ENCODE results near the gene LPIN3. TPM values are rescaled to one million over a fixed set of nuclear protein-coding genes. Genes with fewer than 3 reads are reported as not detected.
A peak's percentile ranks its signal among the peaks of the same experiment; 100 is the strongest.

The LPIN3 gene
- polyA plus RNA-seq, 3 donors, result 0.01 TPM; not detected in 2

DNA sequence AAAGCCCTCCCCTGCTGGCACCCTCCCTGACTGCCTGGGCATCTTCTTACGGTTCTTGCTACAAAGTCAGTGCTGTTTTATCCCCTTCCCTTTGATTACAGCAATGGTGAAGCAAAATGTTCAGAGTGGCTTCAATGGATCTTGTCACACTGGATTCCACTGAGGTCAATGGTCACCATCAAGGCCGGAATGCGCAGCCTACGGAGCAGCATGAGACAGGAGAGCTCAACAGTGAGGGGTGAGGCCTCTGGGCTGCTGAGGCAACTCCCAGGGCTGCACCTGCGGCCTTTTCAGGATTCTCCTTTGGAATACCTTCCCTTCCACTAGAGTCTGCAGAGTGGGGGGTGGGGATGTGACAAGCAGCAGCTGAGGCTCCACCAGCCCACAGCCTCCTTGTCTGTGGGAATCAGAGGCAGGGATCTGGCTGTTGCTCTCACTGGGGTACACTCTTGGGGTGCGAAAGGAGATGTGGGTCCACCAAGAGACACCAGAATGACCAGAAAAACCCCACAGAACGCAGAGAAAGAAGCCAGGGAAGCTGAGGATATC is 66.3 kb downstream of the LPIN3 start:
- no peak for DNase-seq
- Mint-ChIP-seq H3K4me1 (peaks cover 18% of the 10 kb centered on the region), H3K4me3 (no peak overlapping the region), H3K36me3 (peaks cover 81 to 89% of the 10 kb centered on the region in 2 donors), H3K9me3 (no peaks in the 10 kb centered on the region), H3K27me3 (ENCODE audit: low read depth in 3 of 3) (peaks cover 0 to 8% (median 6%) of the 10 kb centered on the region in 3 donors), H3K27ac (peak overlapping the region in 1 of 7 donors; percentile 71)
- Histone ChIP-seq H3K36me3 (replicated peaks in 1 of 2; ENCODE audit: control insufficient read depth in 1 of 2, insufficient read depth in 2 of 2, low read length in 2 of 2) (peaks cover 63 to 97% of the 10 kb centered on the region in 2 donors), H3K9me3 (replicated peaks in 1 of 2; ENCODE audit: control insufficient read depth in 1 of 2, insufficient read depth in 1 of 2, low read length in 2 of 2) (no peaks in the 10 kb centered on the region), H3K27me3 (ENCODE audit: control insufficient read depth in 2 of 2, insufficient read depth in 2 of 2, low read length in 2 of 2) (no peaks in the 10 kb centered on the region), H3K27ac (ENCODE audit: low read depth in 1 of 2, low read length in 2 of 2) (no peak overlapping the region), H2AFZ (ENCODE audit: insufficient read depth, low read depth, low read length, poor library complexity, severe bottlenecking) (no peak overlapping the region), H4K20me1 (ENCODE audit: insufficient read depth, low read length) (no peaks in the 10 kb centered on the region), H3K9ac (ENCODE audit: insufficient read depth, low read length, poor library complexity, severe bottlenecking) (no peak overlapping the region), H3K4me3 (replicated peaks in 1 of 3; ENCODE audit: low read depth in 2 of 3, low read length in 3 of 3) (no peak overlapping the region), H3K4me2 (replicated peaks; ENCODE audit: extremely low read depth, low read length, poor library complexity, severe bottlenecking) (no peak overlapping the region), H3K79me2 (ENCODE audit: insufficient read depth, low read length) (no peaks in the 10 kb centered on the region), H3K4me1 (ENCODE audit: control insufficient read depth in 1 of 2, insufficient read depth in 2 of 2, low read length in 2 of 2) (peaks cover 7% of the 10 kb centered on the region in 2 donors)
- WGBS (ENCODE audit: insufficient coverage), result 96% methylated on average over 5 of the region's 7 CpGs
- intact Hi-C loops (cut with micrococcal nuclease), result no loop called here
- TF ChIP-seq, protein P1, sequence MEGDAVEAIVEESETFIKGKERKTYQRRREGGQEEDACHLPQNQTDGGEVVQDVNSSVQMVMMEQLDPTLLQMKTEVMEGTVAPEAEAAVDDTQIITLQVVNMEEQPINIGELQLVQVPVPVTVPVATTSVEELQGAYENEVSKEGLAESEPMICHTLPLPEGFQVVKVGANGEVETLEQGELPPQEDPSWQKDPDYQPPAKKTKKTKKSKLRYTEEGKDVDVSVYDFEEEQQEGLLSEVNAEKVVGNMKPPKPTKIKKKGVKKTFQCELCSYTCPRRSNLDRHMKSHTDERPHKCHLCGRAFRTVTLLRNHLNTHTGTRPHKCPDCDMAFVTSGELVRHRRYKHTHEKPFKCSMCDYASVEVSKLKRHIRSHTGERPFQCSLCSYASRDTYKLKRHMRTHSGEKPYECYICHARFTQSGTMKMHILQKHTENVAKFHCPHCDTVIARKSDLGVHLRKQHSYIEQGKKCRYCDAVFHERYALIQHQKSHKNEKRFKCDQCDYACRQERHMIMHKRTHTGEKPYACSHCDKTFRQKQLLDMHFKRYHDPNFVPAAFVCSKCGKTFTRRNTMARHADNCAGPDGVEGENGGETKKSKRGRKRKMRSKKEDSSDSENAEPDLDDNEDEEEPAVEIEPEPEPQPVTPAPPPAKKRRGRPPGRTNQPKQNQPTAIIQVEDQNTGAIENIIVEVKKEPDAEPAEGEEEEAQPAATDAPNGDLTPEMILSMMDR (IDR thresholded peaks at IDR 0.05), result no peak

DNA sequence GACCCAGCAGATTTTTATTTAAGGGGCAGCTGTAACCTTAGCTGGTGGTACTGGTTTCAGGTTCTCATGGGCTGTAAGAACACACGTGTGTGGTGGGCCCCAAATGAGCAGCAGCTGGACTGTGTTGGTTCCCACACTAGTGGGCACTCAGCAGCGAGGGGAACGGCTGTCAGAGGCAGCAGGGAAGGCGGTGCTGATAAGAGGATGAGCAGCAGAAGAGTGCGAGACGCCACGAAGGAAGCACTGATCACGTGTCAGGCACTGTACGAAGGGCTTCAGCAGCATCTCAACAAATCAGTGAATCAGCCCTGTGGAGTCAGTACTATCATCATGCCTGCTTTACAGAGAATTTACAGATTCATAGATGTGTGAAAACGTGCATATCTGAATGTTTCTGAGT is 67.0 kb downstream of the LPIN3 start:
- intact Hi-C loops (cut with micrococcal nuclease), result no loop called here
- 89% methylated on average over 9 of the region's 10 CpGs for WGBS (ENCODE audit: insufficient coverage)
- peaks cover 0 to 8% (median 6%) of the 10 kb centered on the region in 3 donors for H3K27me3 Mint-ChIP-seq (ENCODE audit: low read depth in 3 of 3)
- H3K27ac ChIP-seq (ENCODE audit: low read depth in 1 of 2, low read length in 2 of 2), result no peak overlapping the region
- H3K9ac ChIP-seq (ENCODE audit: insufficient read depth, low read length, poor library complexity, severe bottlenecking), result no peak overlapping the region
- no peak overlapping the region for H3K27ac Mint-ChIP-seq
- H3K27me3 ChIP-seq (ENCODE audit: control insufficient read depth in 2 of 2, insufficient read depth in 2 of 2, low read length in 2 of 2), result no peaks in the 10 kb centered on the region
- TF ChIP-seq, protein P1 (IDR thresholded peaks at IDR 0.05), result no peak
- peaks cover 18% of the 10 kb centered on the region for H3K4me1 Mint-ChIP-seq
- H3K36me3 Mint-ChIP-seq, result peaks cover 83 to 91% of the 10 kb centered on the region in 2 donors
- H3K4me3 Mint-ChIP-seq, result no peak overlapping the region
- H4K20me1 ChIP-seq (ENCODE audit: insufficient read depth, low read length), result no peaks in the 10 kb centered on the region
- no peaks in the 10 kb centered on the region for H3K9me3 ChIP-seq (replicated peaks in 1 of 2; ENCODE audit: control insufficient read depth in 1 of 2, insufficient read depth in 1 of 2, low read length in 2 of 2)
- no peaks in the 10 kb centered on the region for H3K79me2 ChIP-seq (ENCODE audit: insufficient read depth, low read length)
- peaks cover 7% of the 10 kb centered on the region in 2 donors for H3K4me1 ChIP-seq (ENCODE audit: control insufficient read depth in 1 of 2, insufficient read depth in 2 of 2, low read length in 2 of 2)
- H3K9me3 Mint-ChIP-seq, result no peaks in the 10 kb centered on the region
- H3K4me3 ChIP-seq (replicated peaks in 1 of 3; ENCODE audit: low read depth in 2 of 3, low read length in 3 of 3), result no peak overlapping the region
- no peak for DNase-seq
- H2AFZ ChIP-seq (ENCODE audit: insufficient read depth, low read depth, low read length, poor library complexity, severe bottlenecking), result no peak overlapping the region
- H3K36me3 ChIP-seq (replicated peaks in 1 of 2; ENCODE audit: control insufficient read depth in 1 of 2, insufficient read depth in 2 of 2, low read length in 2 of 2), result peaks cover 69 to 99% of the 10 kb centered on the region in 2 donors
- H3K4me2 ChIP-seq (replicated peaks; ENCODE audit: extremely low read depth, low read length, poor library complexity, severe bottlenecking), result no peak overlapping the region
